Measurements from ENCODE around the gene TRAK2. TPM values are rescaled to one million over a fixed set of nuclear protein-coding genes. Genes with fewer than 3 reads are reported as not detected.

The TRAK2 gene
- total and polyA plus RNA-seq, 2 donors (not counting 1 experiment from before 2014, with no cell fraction given) = 16.9 to 21.6 TPM

DNA sequence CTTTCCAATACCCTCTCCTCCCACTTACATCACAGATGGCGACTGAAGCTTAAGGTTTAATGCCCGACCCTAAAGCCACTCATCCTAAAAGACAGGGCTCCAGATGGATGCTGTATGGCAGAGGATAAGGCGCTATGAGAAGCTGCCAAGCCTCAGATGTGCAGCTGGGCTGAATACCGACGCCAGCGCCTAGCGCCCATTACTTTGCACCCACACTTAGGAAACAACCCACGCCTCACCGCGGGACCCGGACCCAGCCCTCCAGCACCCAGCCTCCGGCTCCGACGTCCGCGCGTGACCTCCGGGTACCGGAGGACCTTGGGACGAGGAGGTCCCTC, 335 bp downstream of the TRAK2 start:
- Mint-ChIP-seq H3K4me1 (peaks cover 46% of the 10 kb centered on the region), H3K27me3 (no peaks in the 10 kb centered on the region), H3K9me3 (ENCODE audit: insufficient read depth) (no peaks in the 10 kb centered on the region), H3K27ac (peak overlapping the region; percentile 96), H3K4me3 (peak overlapping the region; percentile 97)
- no peak for TF ChIP-seq EZH2 (IDR thresholded peaks at IDR 0.05; ENCODE audit: borderline replicate concordance, insufficient read depth, low read depth, low read length, poor library complexity, severe bottlenecking)
- TF ChIP-seq, protein P1, sequence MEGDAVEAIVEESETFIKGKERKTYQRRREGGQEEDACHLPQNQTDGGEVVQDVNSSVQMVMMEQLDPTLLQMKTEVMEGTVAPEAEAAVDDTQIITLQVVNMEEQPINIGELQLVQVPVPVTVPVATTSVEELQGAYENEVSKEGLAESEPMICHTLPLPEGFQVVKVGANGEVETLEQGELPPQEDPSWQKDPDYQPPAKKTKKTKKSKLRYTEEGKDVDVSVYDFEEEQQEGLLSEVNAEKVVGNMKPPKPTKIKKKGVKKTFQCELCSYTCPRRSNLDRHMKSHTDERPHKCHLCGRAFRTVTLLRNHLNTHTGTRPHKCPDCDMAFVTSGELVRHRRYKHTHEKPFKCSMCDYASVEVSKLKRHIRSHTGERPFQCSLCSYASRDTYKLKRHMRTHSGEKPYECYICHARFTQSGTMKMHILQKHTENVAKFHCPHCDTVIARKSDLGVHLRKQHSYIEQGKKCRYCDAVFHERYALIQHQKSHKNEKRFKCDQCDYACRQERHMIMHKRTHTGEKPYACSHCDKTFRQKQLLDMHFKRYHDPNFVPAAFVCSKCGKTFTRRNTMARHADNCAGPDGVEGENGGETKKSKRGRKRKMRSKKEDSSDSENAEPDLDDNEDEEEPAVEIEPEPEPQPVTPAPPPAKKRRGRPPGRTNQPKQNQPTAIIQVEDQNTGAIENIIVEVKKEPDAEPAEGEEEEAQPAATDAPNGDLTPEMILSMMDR (IDR thresholded peaks at IDR 0.05) = no peak
- POLR2A ChIA-PET = interaction anchor here (0.7 to 2.2 kb wide), 8 partner anchors 53 to 587 kb away, joined by 3 to 8 read pairs (median 6); partner anchors contain the start of genes ALS2, CFLAR, CLK1 and NIF3L1
- H3K4me2 ChIP-seq (replicated peaks; ENCODE audit: low read depth, low read length, poor library complexity, severe bottlenecking) = peak overlapping the region; percentile 83
- no peaks in the 10 kb centered on the region for H4K20me1 ChIP-seq (ENCODE audit: control insufficient read depth, insufficient read depth, low read length, poor library complexity, severe bottlenecking)
- peak overlapping the region; percentile 61 to 94 (median 69) for H3K4me3 ChIP-seq (ENCODE audit: control extremely low read depth in 1 of 5, extremely low read depth in 1 of 5, insufficient read depth in 1 of 5, low read depth in 2 of 5, low read length in 4 of 5)
- peaks cover 39 to 47% of the 10 kb centered on the region in 2 donors for H3K4me1 ChIP-seq (ENCODE audit: control insufficient read depth in 2 of 2, insufficient read depth in 2 of 2, low read length in 2 of 2)
- DNase-seq (no peak), ATAC-seq (ENCODE audit: low read depth) (peak; percentile 4)
- peak overlapping the region; percentile 83 for H2AFZ ChIP-seq (ENCODE audit: insufficient read depth, low read depth, low read length, poor library complexity, severe bottlenecking)
- CTCF ChIA-PET = interaction anchor here (0.7 to 2.0 kb wide), 8 partner anchors 56 to 562 kb away, joined by 3 to 5 read pairs (median 4); partner anchors contain the start of genes ALS2, NIF3L1 and PPIL3
- peaks cover 0 to 7% of the 10 kb centered on the region in 2 experiments for H3K36me3 ChIP-seq (replicated peaks in 1 of 2; ENCODE audit: control extremely low read depth in 1 of 2, control insufficient read depth in 1 of 2, extremely low read depth in 1 of 2, insufficient read depth in 2 of 2, low read length in 1 of 2)
- WGBS (ENCODE audit: insufficient coverage) = under 1% methylated on average over 15 of the region's 20 CpGs
- peaks cover 61% of the 10 kb centered on the region for H3K79me2 ChIP-seq (ENCODE audit: control insufficient read depth, insufficient read depth, low read length)
- intact Hi-C loops (cut with micrococcal nuclease) = loop anchor here (1.0 to 10.0 kb wide), 15 partner anchors 124 to 1786 kb away; partner anchors contain the start of genes BZW1, C2orf69, CYP20A1 and FZD7
- no peaks in the 10 kb centered on the region for H3K27me3 ChIP-seq (replicated peaks in 1 of 4; ENCODE audit: control extremely low read depth in 1 of 4, control insufficient read depth in 3 of 4, insufficient read depth in 4 of 4, low read length in 3 of 4)
- H3K9me3 ChIP-seq (ENCODE audit: control extremely low read depth in 1 of 3, control insufficient read depth in 2 of 3, insufficient read depth in 1 of 3, low read length in 2 of 3) = no peaks in the 10 kb centered on the region
- peak overlapping the region; percentile 82 for H3K9ac ChIP-seq (ENCODE audit: low read length)
- H3K27ac ChIP-seq (ENCODE audit: low read length in 2 of 2) = peak overlapping the region; percentile 54 to 88

DNA sequence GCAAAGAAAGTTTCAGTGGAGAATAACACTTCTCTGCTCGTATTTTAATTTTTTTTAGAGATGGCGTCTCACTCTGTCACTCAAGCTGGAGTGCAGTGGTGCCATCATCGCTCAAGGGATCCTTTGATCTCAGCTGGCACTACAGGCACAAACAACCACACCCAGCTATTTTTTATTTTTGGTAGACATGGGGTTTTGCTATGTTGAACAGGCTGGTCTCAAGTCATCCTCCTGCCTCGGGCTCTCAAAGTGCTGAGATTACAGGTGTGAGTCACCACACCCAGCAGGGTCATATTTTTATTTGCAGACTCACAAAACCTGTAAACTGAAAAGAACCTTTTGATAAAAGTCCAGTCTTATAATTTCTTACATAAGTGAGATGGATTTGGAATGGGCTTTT, 2.6 kb downstream of the TRAK2 start:
- ChIA-PET CTCF (interaction anchor here (0.7 kb wide), 1 partner anchor 8 kb away, joined by 4 read pairs; no protein-coding TSS in a partner anchor), POLR2A (interaction anchor here (0.6 kb wide), 2 partner anchors 58 to 1492 kb away, joined by 3 to 4 read pairs; no protein-coding TSS in a partner anchor)
- no peaks in the 10 kb centered on the region for H3K27me3 ChIP-seq (replicated peaks in 1 of 4; ENCODE audit: control extremely low read depth in 1 of 4, control insufficient read depth in 3 of 4, insufficient read depth in 4 of 4, low read length in 3 of 4)
- H2AFZ ChIP-seq (ENCODE audit: insufficient read depth, low read depth, low read length, poor library complexity, severe bottlenecking) = no peak overlapping the region
- H3K4me2 ChIP-seq (replicated peaks; ENCODE audit: low read depth, low read length, poor library complexity, severe bottlenecking) = peak overlapping the region; percentile 51
- peak overlapping the region; percentile 69 for H3K4me3 Mint-ChIP-seq
- peak overlapping the region in 3 of 5 experiments; percentile 1 to 17 (median 6) for H3K4me3 ChIP-seq (ENCODE audit: control extremely low read depth in 1 of 5, extremely low read depth in 1 of 5, insufficient read depth in 1 of 5, low read depth in 2 of 5, low read length in 4 of 5)
- no peak for ATAC-seq (ENCODE audit: low read depth)
- peaks cover 53% of the 10 kb centered on the region for H3K4me1 Mint-ChIP-seq
- H4K20me1 ChIP-seq (ENCODE audit: control insufficient read depth, insufficient read depth, low read length, poor library complexity, severe bottlenecking) = no peaks in the 10 kb centered on the region
- 60% methylated on average over 2 of the region's 4 CpGs for WGBS (ENCODE audit: insufficient coverage)
- peak overlapping the region; percentile 37 for H3K9ac ChIP-seq (ENCODE audit: low read length)
- intact Hi-C loops (cut with micrococcal nuclease) = loop anchor here (5.0 kb wide), 1 partner anchor 36 kb away; no protein-coding TSS in a partner anchor
- peak overlapping the region; percentile 58 for H3K27ac Mint-ChIP-seq
- TF ChIP-seq, protein P1 (IDR thresholded peaks at IDR 0.05) = no peak
- no peak for TF ChIP-seq EZH2 (IDR thresholded peaks at IDR 0.05; ENCODE audit: borderline replicate concordance, insufficient read depth, low read depth, low read length, poor library complexity, severe bottlenecking)
- peaks cover 76% of the 10 kb centered on the region for H3K79me2 ChIP-seq (ENCODE audit: control insufficient read depth, insufficient read depth, low read length)
- no peaks in the 10 kb centered on the region for H3K9me3 Mint-ChIP-seq (ENCODE audit: insufficient read depth)
- H3K27ac ChIP-seq (ENCODE audit: low read length in 2 of 2) = peak overlapping the region; percentile 1 to 61
- H3K9me3 ChIP-seq (ENCODE audit: control extremely low read depth in 1 of 3, control insufficient read depth in 2 of 3, insufficient read depth in 1 of 3, low read length in 2 of 3) = no peaks in the 10 kb centered on the region
- H3K4me1 ChIP-seq (ENCODE audit: control insufficient read depth in 2 of 2, insufficient read depth in 2 of 2, low read length in 2 of 2) = peaks cover 39 to 47% of the 10 kb centered on the region in 2 donors
- peaks cover 0 to 4% of the 10 kb centered on the region in 2 experiments for H3K36me3 ChIP-seq (replicated peaks in 1 of 2; ENCODE audit: control extremely low read depth in 1 of 2, control insufficient read depth in 1 of 2, extremely low read depth in 1 of 2, insufficient read depth in 2 of 2, low read length in 1 of 2)
- H3K27me3 Mint-ChIP-seq = no peaks in the 10 kb centered on the region
- DNase-seq = no peak

All from B cell (primary cell).